Measurements from ENCODE around the gene DZIP1L.

DNA sequence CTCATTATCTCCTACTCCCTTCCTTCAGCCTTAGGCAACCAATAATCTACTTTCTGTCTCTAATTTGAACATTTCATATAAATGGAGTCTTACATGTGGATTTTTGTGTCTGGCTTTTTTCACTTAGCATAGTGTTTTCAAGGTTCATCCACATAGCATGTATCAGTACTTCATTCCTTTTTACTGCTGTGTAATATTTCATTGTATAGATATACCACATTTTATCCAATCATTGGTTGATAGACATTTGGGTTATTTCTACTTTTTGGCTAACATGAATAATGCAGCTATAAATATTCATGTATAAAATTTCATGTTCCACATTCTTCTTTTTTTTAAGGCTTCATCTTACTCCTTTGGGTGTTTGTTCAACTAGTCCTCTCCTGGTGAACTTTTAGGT is 39.1 kb upstream of the DZIP1L start:
- no peak for TF ChIP-seq POLR2AphosphoS5 (IDR thresholded peaks at IDR 0.05; ENCODE audit: low read depth, low read length)
- TF ChIP-seq, protein P1, sequence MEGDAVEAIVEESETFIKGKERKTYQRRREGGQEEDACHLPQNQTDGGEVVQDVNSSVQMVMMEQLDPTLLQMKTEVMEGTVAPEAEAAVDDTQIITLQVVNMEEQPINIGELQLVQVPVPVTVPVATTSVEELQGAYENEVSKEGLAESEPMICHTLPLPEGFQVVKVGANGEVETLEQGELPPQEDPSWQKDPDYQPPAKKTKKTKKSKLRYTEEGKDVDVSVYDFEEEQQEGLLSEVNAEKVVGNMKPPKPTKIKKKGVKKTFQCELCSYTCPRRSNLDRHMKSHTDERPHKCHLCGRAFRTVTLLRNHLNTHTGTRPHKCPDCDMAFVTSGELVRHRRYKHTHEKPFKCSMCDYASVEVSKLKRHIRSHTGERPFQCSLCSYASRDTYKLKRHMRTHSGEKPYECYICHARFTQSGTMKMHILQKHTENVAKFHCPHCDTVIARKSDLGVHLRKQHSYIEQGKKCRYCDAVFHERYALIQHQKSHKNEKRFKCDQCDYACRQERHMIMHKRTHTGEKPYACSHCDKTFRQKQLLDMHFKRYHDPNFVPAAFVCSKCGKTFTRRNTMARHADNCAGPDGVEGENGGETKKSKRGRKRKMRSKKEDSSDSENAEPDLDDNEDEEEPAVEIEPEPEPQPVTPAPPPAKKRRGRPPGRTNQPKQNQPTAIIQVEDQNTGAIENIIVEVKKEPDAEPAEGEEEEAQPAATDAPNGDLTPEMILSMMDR (IDR thresholded peaks at IDR 0.05): no peak
- no peak for TF ChIP-seq SIN3A (IDR thresholded peaks at IDR 0.05; ENCODE audit: borderline replicate concordance, insufficient read depth, low read depth, low read length)

Measured in Panc1 (cell line).